ENCODE data around the gene MRPL50.

DNA sequence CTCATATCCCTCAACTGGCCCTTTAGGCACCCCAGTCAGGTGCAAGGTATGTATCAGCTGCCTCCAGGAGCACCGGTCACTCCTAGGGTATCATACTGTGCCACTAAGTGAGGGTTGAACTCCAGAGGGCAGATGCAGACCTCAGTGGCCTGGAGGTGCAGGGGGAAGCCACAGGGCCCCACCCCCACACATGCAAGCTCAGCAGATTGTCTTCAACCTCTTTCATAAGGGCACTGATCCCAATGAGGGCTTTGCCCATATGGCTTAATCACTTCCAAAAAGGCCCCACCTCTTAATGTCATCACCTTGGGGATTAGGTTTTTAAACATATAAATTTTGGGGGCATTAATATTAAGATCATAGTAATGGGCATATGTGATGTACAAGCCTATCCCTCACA, 41.8 kb downstream of the MRPL50 start:
- no peak for TF ChIP-seq GABPA (IDR thresholded peaks at IDR 0.05; ENCODE audit: low read depth)
- TF ChIP-seq, protein P1, sequence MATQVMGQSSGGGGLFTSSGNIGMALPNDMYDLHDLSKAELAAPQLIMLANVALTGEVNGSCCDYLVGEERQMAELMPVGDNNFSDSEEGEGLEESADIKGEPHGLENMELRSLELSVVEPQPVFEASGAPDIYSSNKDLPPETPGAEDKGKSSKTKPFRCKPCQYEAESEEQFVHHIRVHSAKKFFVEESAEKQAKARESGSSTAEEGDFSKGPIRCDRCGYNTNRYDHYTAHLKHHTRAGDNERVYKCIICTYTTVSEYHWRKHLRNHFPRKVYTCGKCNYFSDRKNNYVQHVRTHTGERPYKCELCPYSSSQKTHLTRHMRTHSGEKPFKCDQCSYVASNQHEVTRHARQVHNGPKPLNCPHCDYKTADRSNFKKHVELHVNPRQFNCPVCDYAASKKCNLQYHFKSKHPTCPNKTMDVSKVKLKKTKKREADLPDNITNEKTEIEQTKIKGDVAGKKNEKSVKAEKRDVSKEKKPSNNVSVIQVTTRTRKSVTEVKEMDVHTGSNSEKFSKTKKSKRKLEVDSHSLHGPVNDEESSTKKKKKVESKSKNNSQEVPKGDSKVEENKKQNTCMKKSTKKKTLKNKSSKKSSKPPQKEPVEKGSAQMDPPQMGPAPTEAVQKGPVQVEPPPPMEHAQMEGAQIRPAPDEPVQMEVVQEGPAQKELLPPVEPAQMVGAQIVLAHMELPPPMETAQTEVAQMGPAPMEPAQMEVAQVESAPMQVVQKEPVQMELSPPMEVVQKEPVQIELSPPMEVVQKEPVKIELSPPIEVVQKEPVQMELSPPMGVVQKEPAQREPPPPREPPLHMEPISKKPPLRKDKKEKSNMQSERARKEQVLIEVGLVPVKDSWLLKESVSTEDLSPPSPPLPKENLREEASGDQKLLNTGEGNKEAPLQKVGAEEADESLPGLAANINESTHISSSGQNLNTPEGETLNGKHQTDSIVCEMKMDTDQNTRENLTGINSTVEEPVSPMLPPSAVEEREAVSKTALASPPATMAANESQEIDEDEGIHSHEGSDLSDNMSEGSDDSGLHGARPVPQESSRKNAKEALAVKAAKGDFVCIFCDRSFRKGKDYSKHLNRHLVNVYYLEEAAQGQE (IDR thresholded peaks at IDR 0.05; ENCODE audit: insufficient replicate concordance, low read depth) = no peak
